Measurements from ENCODE around the gene TRIM24. TPM values are rescaled to one million over a fixed set of nuclear protein-coding genes. Genes with fewer than 3 reads are reported as not detected.

TRIM24 gene
- total and polyA plus RNA-seq, 2 experiments from 2014 or later = 47.8 to 63.1 TPM

GRCh38 chr7:138543739-138544138 is 83.7 kb downstream of the TRIM24 start:
- TF ChIP-seq EZH2 (IDR thresholded peaks at IDR 0.05; ENCODE audit: borderline replicate concordance) (no peak), CTCF (IDR thresholded peaks at IDR 0.05; ENCODE audit: poor library complexity) (no peak), EZH2phosphoT487 (IDR thresholded peaks at IDR 0.05; ENCODE audit: low read depth, severe bottlenecking, unreplicated experiment) (no peak)
- Histone ChIP-seq H3K9me3 (ENCODE audit: low read depth) (no peaks in the 10 kb centered on the region), H4K20me1 (ENCODE audit: insufficient read depth, poor library complexity, severe bottlenecking) (no peaks in the 10 kb centered on the region), H3K27me3 (no peaks in the 10 kb centered on the region), H3K79me2 (peaks cover 69% of the 10 kb centered on the region), H3K36me3 (replicated peaks; ENCODE audit: insufficient read depth, low read depth) (no peaks in the 10 kb centered on the region), H3K4me2 (no peak overlapping the region), H3K27ac (no peak overlapping the region), H3K4me3 (no peak overlapping the region), H2AFZ (no peak overlapping the region), H3K9me2 (replicated peaks; ENCODE audit: insufficient read depth) (no peaks in the 10 kb centered on the region), H3K4me1 (ENCODE audit: insufficient read depth) (no peaks in the 10 kb centered on the region)
- 100% methylated on average over 2 of the region's 2 CpGs for WGBS (ENCODE audit: low lambda C conversion rate, missing lambda C conversion rate)
- no peak for DNase-seq (ENCODE audit: low spot score)

- no peak for TF ChIP-seq CTCF (IDR thresholded peaks at IDR 0.05; ENCODE audit: poor library complexity)
- TF ChIP-seq EZH2phosphoT487 (IDR thresholded peaks at IDR 0.05; ENCODE audit: low read depth, severe bottlenecking, unreplicated experiment) = no peak
- TF ChIP-seq EZH2 (IDR thresholded peaks at IDR 0.05; ENCODE audit: borderline replicate concordance) = no peak
- H3K36me3 ChIP-seq (replicated peaks; ENCODE audit: insufficient read depth, low read depth) = no peaks in the 10 kb centered on the region
- WGBS (ENCODE audit: low lambda C conversion rate, missing lambda C conversion rate) = 83% methylated on average over 6 of the region's 6 CpGs
These were observed 85.1 kb downstream of the TRIM24 start for GRCh38 chr7:138545123-138545522.

GRCh38 chr7:138546064-138546619 is 86.1 kb downstream of the TRIM24 start:
- H3K36me3 ChIP-seq (replicated peaks; ENCODE audit: insufficient read depth, low read depth) = no peaks in the 10 kb centered on the region
- TF ChIP-seq EZH2 (IDR thresholded peaks at IDR 0.05; ENCODE audit: borderline replicate concordance) = no peak
- TF ChIP-seq EZH2phosphoT487 (IDR thresholded peaks at IDR 0.05; ENCODE audit: low read depth, severe bottlenecking, unreplicated experiment) = no peak
- no peak for TF ChIP-seq CTCF (IDR thresholded peaks at IDR 0.05; ENCODE audit: poor library complexity)
- H3K27ac ChIP-seq = no peak overlapping the region
- H3K4me3 ChIP-seq = no peak overlapping the region
- H3K27me3 ChIP-seq = no peaks in the 10 kb centered on the region
- H2AFZ ChIP-seq = no peak overlapping the region
- no peaks in the 10 kb centered on the region for H4K20me1 ChIP-seq (ENCODE audit: insufficient read depth, poor library complexity, severe bottlenecking)
- H3K79me2 ChIP-seq = peaks cover 56% of the 10 kb centered on the region
- no peaks in the 10 kb centered on the region for H3K9me2 ChIP-seq (replicated peaks; ENCODE audit: insufficient read depth)
- no peaks in the 10 kb centered on the region for H3K4me1 ChIP-seq (ENCODE audit: insufficient read depth)
- DNase-seq (ENCODE audit: low spot score) = no peak
- H3K9me3 ChIP-seq (ENCODE audit: low read depth) = no peaks in the 10 kb centered on the region
- 93% methylated on average over 5 of the region's 5 CpGs for WGBS (ENCODE audit: low lambda C conversion rate, missing lambda C conversion rate)
- no peak overlapping the region for H3K4me2 ChIP-seq

More at GRCh38 chr7:138545123-138545522, 85.1 kb downstream of the TRIM24 start:
- DNase-seq (ENCODE audit: low spot score) = no peak
- H3K79me2 ChIP-seq = peaks cover 64% of the 10 kb centered on the region
- no peak overlapping the region for H3K27ac ChIP-seq
- H3K4me3 ChIP-seq = no peak overlapping the region
- no peaks in the 10 kb centered on the region for H3K27me3 ChIP-seq
- no peak overlapping the region for H3K4me2 ChIP-seq
- H2AFZ ChIP-seq = no peak overlapping the region
- H3K4me1 ChIP-seq (ENCODE audit: insufficient read depth) = no peaks in the 10 kb centered on the region
- no peaks in the 10 kb centered on the region for H3K9me3 ChIP-seq (ENCODE audit: low read depth)
- no peaks in the 10 kb centered on the region for H4K20me1 ChIP-seq (ENCODE audit: insufficient read depth, poor library complexity, severe bottlenecking)
- H3K9me2 ChIP-seq (replicated peaks; ENCODE audit: insufficient read depth) = no peaks in the 10 kb centered on the region

Measured in hepatocyte (in vitro differentiated cells).